GM23338 (cell line): ENCODE results near the gene ADCY6. TPM values are rescaled to one million over a fixed set of nuclear protein-coding genes. Genes with fewer than 3 reads are reported as not detected.

Source experiments
- ATAC-seq: fragments of 200-7000 bp; cut with Tn5 transposase; 3 replicates; pipeline ENCODE4 v1.9.1; 2020
- DNase-seq: peaks from one replicate; pipeline ENCODE4 v3.0.0-alpha.2; 2015; ENCODE audit warnings: low spot score
- H2AFZ ChIP-seq: fragments of 200-600 bp; sonication (generic); 2 replicates; pipeline ENCODE4 v1.8.0; 2016; ENCODE audit warnings: antibody characterized with exemption, mild to moderate bottlenecking, moderate library complexity
- H3F3A ChIP-seq: fragments of 200-600 bp; sonication (generic); replicated peaks from 2 replicates; pipeline ENCODE4 v1.8.0; 2017; ENCODE audit warnings: antibody characterized with exemption, mixed run types, low read depth
- H3K27ac ChIP-seq: fragments of 200-600 bp; sonication (generic); 2 replicates; pipeline ENCODE4 v1.6.1; 2016; ENCODE audit warnings: low read depth
- H3K27me3 ChIP-seq: fragments of 200-600 bp; sonication (generic); 2 replicates; pipeline ENCODE4 v1.8.0; 2016; ENCODE audit warnings: mild to moderate bottlenecking, mixed run types, moderate library complexity; ENCODE audit not compliant: insufficient read depth
- H3K36me3 ChIP-seq: fragments of 200-600 bp; sonication (generic); 2 replicates; pipeline ENCODE4 v1.8.0; 2016; ENCODE audit warnings: mild to moderate bottlenecking; ENCODE audit not compliant: insufficient read depth
- H3K4me1 ChIP-seq: fragments of 200-600 bp; sonication (generic); 2 replicates; pipeline ENCODE4 v1.8.0; 2016; ENCODE audit warnings: mild to moderate bottlenecking, moderate library complexity; ENCODE audit not compliant: insufficient read depth
- H3K4me2 ChIP-seq: fragments of 200-600 bp; sonication (generic); 2 replicates; pipeline ENCODE4 v1.7.1; 2017; ENCODE audit warnings: mixed run types
- H3K4me3 ChIP-seq: fragments of 200-600 bp; sonication (generic); 2 replicates; pipeline ENCODE4 v1.6.1; 2016; ENCODE audit warnings: mixed run types
- H3K79me2 ChIP-seq: fragments of 200-600 bp; sonication (generic); replicated peaks from 2 replicates; pipeline ENCODE4 v1.8.0; 2017; ENCODE audit warnings: mild to moderate bottlenecking; ENCODE audit not compliant: insufficient read depth
- H3K9me2 ChIP-seq: fragments of 200-600 bp; sonication (generic); 2 replicates; pipeline ENCODE4 v1.8.0; 2017; ENCODE audit not compliant: insufficient read depth
- H4K20me1 ChIP-seq: fragments of 200-600 bp; sonication (generic); replicated peaks from 2 replicates; pipeline ENCODE4 v1.8.0; 2017; ENCODE audit warnings: mild to moderate bottlenecking; ENCODE audit not compliant: insufficient read depth
- H3K27ac Mint-ChIP-seq: 2 replicates; pipeline ENCODE4 v1.8.0; 2020; ENCODE audit warnings: inconsistent platforms, mild to moderate bottlenecking, moderate library complexity, mixed read lengths
- H3K27me3 Mint-ChIP-seq: 3 replicates; pipeline ENCODE4 v1.8.0; 2022; ENCODE audit warnings: low read depth, mild to moderate bottlenecking, moderate library complexity, mixed read lengths, inconsistent platforms; ENCODE audit not compliant: insufficient read depth, poor library complexity
- H3K36me3 Mint-ChIP-seq: 3 replicates; pipeline ENCODE4 v1.8.0; 2021; ENCODE audit warnings: low read depth, mild to moderate bottlenecking, inconsistent platforms, moderate library complexity, mixed read lengths
- H3K4me1 Mint-ChIP-seq: 3 replicates; pipeline ENCODE4 v1.8.0; 2020; ENCODE audit warnings: mild to moderate bottlenecking, inconsistent platforms, mixed read lengths
- H3K4me3 Mint-ChIP-seq: 3 replicates; pipeline ENCODE4 v1.8.0; 2021; ENCODE audit warnings: moderate library complexity, mild to moderate bottlenecking, inconsistent platforms, mixed read lengths
- H3K9me3 Mint-ChIP-seq: 3 replicates; pipeline ENCODE4 v1.8.0; 2020; ENCODE audit warnings: moderate library complexity, mild to moderate bottlenecking, inconsistent platforms, mixed read lengths
- CREB1 ChIP-seq: fragments of 250-450 bp; sonication (Bioruptor Pico); IDR thresholded peaks from 2 replicates; pipeline ENCODE4 v1.5.0; 2020; ENCODE audit warnings: low read depth, mild to moderate bottlenecking, moderate library complexity
- EZH2 ChIP-seq: fragments of 200-600 bp; sonication (generic); IDR thresholded peaks from one replicate; pipeline ENCODE4 v1.8.0; 2017; ENCODE audit warnings: antibody characterized with exemption, mild to moderate bottlenecking, low read depth; ENCODE audit not compliant: unreplicated experiment
- EZH2phosphoT487 ChIP-seq: fragments of 200-600 bp; sonication (generic); IDR thresholded peaks from one replicate; pipeline ENCODE4 v1.8.1; 2018; ENCODE audit warnings: antibody characterized with exemption; ENCODE audit not compliant: unreplicated experiment
- JUNB ChIP-seq: IDR thresholded peaks from one replicate; pipeline ENCODE4 v1.6.1; 2016; ENCODE audit warnings: antibody characterized with exemption; ENCODE audit not compliant: unreplicated experiment
- NANOG ChIP-seq: IDR thresholded peaks from 2 replicates; pipeline ENCODE4 v1.6.1; 2016; ENCODE audit warnings: antibody characterized with exemption, borderline replicate concordance
- POLR2AphosphoS5 ChIP-seq: IDR thresholded peaks from 2 replicates; pipeline ENCODE4 v1.6.1; 2016; ENCODE audit warnings: antibody characterized with exemption, low read depth
- STAT1 ChIP-seq: IDR thresholded peaks from one replicate; pipeline ENCODE4 v1.6.1; 2016; ENCODE audit warnings: antibody characterized with exemption; ENCODE audit not compliant: unreplicated experiment
- ZNF114 ChIP-seq: fragments of 250-450 bp; sonication (Bioruptor Pico); IDR thresholded peaks from 2 replicates; pipeline ENCODE4 v1.5.0; 2020; ENCODE audit warnings: mild to moderate bottlenecking, moderate library complexity
- ZNF331 ChIP-seq: fragments of 250-450 bp; sonication (Bioruptor Pico); IDR thresholded peaks from 2 replicates; pipeline ENCODE4 v1.5.0; 2020; ENCODE audit warnings: low read depth, mild to moderate bottlenecking, moderate library complexity
- polyA plus RNA-seq: library from polyadenylated mRNA; unstranded; fragments of >200 nt; fragmentation: Nextera tagmentation; extraction: Ambion mirVana; gene quantifications from 2 replicates; pipeline ENCODE4 v1.2.1, GENCODE V29; 2016
- total RNA-seq: library from RNA; depleted of rRNA; stranded (reverse); fragments of >200 nt; shearing (Covaris generic); gene quantifications from 2 replicates; pipeline ENCODE4 v1.2.3, GENCODE V29; 2014
- TF ChIP-seq, protein P1 (sequence below): IDR thresholded peaks from one replicate; pipeline ENCODE4 v1.6.1; 2018; ENCODE audit warnings: antibody characterized with exemption; ENCODE audit not compliant: unreplicated experiment
- TF ChIP-seq, protein P2 (sequence below), 2 experiments: fragments of 200-600 bp in 1 of 2; sonication (generic) in 1 of 2; conservative IDR thresholded peaks; 2 replicates each; pipeline versions ENCODE4 v1.5.1 to v1.6.1; 2016 to 2017; ENCODE audit warnings: antibody characterized with exemption in 2 of 2, low read depth in 2 of 2, mild to moderate bottlenecking in 2 of 2, moderate library complexity in 1 of 2
- TF ChIP-seq, protein P3 (sequence below): IDR thresholded peaks from 2 replicates; pipeline ENCODE4 v1.6.1; 2016; ENCODE audit warnings: antibody characterized with exemption

Gene ADCY6
- total and polyA plus RNA-seq, 2 experiments from 2014 or later = 1.0 to 16.5 TPM

DNA sequence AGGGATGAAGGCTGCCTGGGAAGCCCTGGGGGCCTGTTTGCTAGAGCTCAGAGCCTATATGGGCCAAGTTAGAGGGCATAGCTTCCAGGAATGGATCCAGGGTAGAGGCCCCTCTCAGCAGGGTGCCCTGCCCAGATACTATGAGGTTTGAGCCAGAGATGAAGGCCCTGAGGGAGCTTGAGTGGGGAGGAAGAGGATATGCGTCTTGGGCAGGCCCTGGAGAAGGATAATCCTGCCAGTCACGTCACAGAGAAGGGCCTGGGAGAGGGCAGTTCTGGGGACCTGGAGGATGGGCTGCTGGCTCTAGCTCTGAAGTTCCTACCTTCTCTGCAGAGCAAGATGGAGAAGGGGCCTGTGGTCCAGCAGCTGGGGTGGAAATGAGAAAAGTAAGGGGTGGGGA is 23.5 kb upstream of the ADCY6 start:
- Histone ChIP-seq H3K9me2 (no peaks in the 10 kb centered on the region), H3K4me2 (peak overlapping the region; percentile 97), H3K27ac (no peak overlapping the region), H3F3A (no peaks in the 10 kb centered on the region; the same call in 1 of the 2 replicates), H3K36me3 (no peaks in the 10 kb centered on the region), H2AFZ (peak overlapping the region; percentile 99; the same call in 1 of the 2 replicates), H3K79me2 (no peaks in the 10 kb centered on the region), H3K27me3 (peaks cover 67% of the 10 kb centered on the region), H3K4me1 (peaks cover 17% of the 10 kb centered on the region; the same call in 1 of the 2 replicates), H3K4me3 (0 out of 2 replicates have a peak overlapping the region, but pooled peaks have one; percentile 97), H4K20me1 (no peaks in the 10 kb centered on the region)
- DNase-seq (no peak), ATAC-seq (no peak)
- Mint-ChIP-seq H3K27ac (no peak overlapping the region), H3K36me3 (no peaks in the 10 kb centered on the region), H3K4me3 (peak overlapping the region; percentile 93), H3K9me3 (no peaks in the 10 kb centered on the region), H3K4me1 (peaks cover 33% of the 10 kb centered on the region), H3K27me3 (peaks cover 54% of the 10 kb centered on the region)
- TF ChIP-seq, protein P1, sequence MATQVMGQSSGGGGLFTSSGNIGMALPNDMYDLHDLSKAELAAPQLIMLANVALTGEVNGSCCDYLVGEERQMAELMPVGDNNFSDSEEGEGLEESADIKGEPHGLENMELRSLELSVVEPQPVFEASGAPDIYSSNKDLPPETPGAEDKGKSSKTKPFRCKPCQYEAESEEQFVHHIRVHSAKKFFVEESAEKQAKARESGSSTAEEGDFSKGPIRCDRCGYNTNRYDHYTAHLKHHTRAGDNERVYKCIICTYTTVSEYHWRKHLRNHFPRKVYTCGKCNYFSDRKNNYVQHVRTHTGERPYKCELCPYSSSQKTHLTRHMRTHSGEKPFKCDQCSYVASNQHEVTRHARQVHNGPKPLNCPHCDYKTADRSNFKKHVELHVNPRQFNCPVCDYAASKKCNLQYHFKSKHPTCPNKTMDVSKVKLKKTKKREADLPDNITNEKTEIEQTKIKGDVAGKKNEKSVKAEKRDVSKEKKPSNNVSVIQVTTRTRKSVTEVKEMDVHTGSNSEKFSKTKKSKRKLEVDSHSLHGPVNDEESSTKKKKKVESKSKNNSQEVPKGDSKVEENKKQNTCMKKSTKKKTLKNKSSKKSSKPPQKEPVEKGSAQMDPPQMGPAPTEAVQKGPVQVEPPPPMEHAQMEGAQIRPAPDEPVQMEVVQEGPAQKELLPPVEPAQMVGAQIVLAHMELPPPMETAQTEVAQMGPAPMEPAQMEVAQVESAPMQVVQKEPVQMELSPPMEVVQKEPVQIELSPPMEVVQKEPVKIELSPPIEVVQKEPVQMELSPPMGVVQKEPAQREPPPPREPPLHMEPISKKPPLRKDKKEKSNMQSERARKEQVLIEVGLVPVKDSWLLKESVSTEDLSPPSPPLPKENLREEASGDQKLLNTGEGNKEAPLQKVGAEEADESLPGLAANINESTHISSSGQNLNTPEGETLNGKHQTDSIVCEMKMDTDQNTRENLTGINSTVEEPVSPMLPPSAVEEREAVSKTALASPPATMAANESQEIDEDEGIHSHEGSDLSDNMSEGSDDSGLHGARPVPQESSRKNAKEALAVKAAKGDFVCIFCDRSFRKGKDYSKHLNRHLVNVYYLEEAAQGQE = no peak
- TF ChIP-seq CREB1 (no peak), NANOG (no peak), STAT1 (no peak), JUNB (no peak), ZNF331 (CRISPR knock-in tag) (no peak)
- TF ChIP-seq, protein P2, sequence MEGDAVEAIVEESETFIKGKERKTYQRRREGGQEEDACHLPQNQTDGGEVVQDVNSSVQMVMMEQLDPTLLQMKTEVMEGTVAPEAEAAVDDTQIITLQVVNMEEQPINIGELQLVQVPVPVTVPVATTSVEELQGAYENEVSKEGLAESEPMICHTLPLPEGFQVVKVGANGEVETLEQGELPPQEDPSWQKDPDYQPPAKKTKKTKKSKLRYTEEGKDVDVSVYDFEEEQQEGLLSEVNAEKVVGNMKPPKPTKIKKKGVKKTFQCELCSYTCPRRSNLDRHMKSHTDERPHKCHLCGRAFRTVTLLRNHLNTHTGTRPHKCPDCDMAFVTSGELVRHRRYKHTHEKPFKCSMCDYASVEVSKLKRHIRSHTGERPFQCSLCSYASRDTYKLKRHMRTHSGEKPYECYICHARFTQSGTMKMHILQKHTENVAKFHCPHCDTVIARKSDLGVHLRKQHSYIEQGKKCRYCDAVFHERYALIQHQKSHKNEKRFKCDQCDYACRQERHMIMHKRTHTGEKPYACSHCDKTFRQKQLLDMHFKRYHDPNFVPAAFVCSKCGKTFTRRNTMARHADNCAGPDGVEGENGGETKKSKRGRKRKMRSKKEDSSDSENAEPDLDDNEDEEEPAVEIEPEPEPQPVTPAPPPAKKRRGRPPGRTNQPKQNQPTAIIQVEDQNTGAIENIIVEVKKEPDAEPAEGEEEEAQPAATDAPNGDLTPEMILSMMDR (conservative IDR thresholded peaks at IDR 0.05; ENCODE audit: low read depth in 2 of 2) = no peak

DNA sequence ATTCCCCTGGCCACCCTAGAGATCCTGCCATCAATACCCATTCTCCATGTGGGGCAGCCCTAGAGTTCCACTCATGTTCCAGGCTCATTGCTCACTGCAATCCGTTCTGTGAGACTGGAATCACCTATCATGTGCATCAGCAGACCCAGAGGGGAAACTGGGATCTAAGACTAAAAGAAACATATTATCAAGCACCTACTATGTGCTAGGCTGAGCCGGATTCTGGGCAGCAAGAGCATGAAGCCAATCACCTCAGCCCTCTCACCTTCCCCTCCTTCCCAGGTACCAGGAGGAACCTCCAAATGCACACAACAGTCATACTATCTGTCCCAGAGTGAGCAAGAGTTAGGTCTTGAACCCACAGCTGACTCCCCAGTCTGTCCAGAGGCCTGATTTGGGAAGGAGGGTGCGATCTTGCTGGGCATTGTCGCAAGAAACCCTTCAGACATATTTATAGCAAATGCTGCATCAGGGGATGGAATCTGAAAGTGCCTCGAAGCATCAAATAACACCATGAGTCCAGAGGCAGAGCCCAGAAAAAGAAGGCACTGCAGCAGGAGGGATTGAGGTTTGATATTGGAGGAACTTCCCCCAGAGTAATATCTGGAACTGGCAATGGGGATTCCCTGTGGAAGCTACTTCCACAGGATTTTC is 22.7 kb upstream of the ADCY6 start:
- no peak overlapping the region for H3K4me3 ChIP-seq
- peaks cover 17% of the 10 kb centered on the region; the same call in 1 of the 2 replicates for H3K4me1 ChIP-seq
- H3K79me2 ChIP-seq = no peaks in the 10 kb centered on the region
- ATAC-seq (no peak), DNase-seq (no peak)
- Mint-ChIP-seq H3K4me3 (no peak overlapping the region), H3K36me3 (no peaks in the 10 kb centered on the region), H3K27ac (no peak overlapping the region), H3K4me1 (peaks cover 27% of the 10 kb centered on the region), H3K27me3 (peaks cover 45% of the 10 kb centered on the region), H3K9me3 (no peaks in the 10 kb centered on the region)
- no peaks in the 10 kb centered on the region for H4K20me1 ChIP-seq
- peaks cover 59% of the 10 kb centered on the region for H3K27me3 ChIP-seq
- H3F3A ChIP-seq = no peaks in the 10 kb centered on the region; the same call in 1 of the 2 replicates
- H2AFZ ChIP-seq = peak overlapping the region; percentile 32; the same call in 1 of the 2 replicates
- H3K4me2 ChIP-seq = no peak overlapping the region
- H3K36me3 ChIP-seq = no peaks in the 10 kb centered on the region
- no peak overlapping the region for H3K27ac ChIP-seq
- H3K9me2 ChIP-seq = no peaks in the 10 kb centered on the region
- TF ChIP-seq POLR2AphosphoS5 (no peak), EZH2phosphoT487 (no peak), NANOG (no peak), EZH2 (no peak), ZNF114 (CRISPR knock-in tag) (no peak), STAT1 (no peak), ZNF331 (CRISPR knock-in tag) (no peak)
- TF ChIP-seq, protein P2 (conservative IDR thresholded peaks at IDR 0.05; ENCODE audit: low read depth in 2 of 2) = no peak
- TF ChIP-seq, protein P3, sequence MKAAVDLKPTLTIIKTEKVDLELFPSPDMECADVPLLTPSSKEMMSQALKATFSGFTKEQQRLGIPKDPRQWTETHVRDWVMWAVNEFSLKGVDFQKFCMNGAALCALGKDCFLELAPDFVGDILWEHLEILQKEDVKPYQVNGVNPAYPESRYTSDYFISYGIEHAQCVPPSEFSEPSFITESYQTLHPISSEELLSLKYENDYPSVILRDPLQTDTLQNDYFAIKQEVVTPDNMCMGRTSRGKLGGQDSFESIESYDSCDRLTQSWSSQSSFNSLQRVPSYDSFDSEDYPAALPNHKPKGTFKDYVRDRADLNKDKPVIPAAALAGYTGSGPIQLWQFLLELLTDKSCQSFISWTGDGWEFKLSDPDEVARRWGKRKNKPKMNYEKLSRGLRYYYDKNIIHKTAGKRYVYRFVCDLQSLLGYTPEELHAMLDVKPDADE = no peak
